NCI-H1092 (cell line): Measurements from ENCODE around the gene CDK5.

Experiments
- DNase-seq: peaks from one replicate; lab custom pipeline; 2025; lab: John Stamatoyannopoulos, UW

The CDK5 gene

GRCh38 chr7:151086802-151087244 is 29.1 kb upstream of the CDK5 start:
- no peak for DNase-seq

- DNase-seq: peak; percentile 77
These were observed 28.3 kb upstream of the CDK5 start, which contains the start of gene AGAP3 for GRCh38 chr7:151085691-151086620. Gene AGAP3, plus strand, starts transcription at chr7:151086475. Its CDS starts 267 bp downstream, at chr7:151086742.

- no peak for DNase-seq
These were observed 27.6 kb upstream of the CDK5 start for GRCh38 chr7:151085329-151085690.

- no peak for DNase-seq
These were observed 26.1 kb upstream of the CDK5 start for GRCh38 chr7:151083824-151084160.

GRCh38 chr7:151083071-151083823 is 25.6 kb upstream of the CDK5 start, which contains the start of gene TMUB1:
Gene TMUB1, minus strand, starts transcription at chr7:151083493. Its CDS starts 930 bp downstream, at chr7:151082563.
- peak; percentile 61 for DNase-seq

GRCh38 chr7:151082141-151083070 is 24.7 kb upstream of the CDK5 start:
- DNase-seq: no peak

GRCh38 chr7:151081170-151082101 is 23.7 kb upstream of the CDK5 start:
- DNase-seq: peak; percentile 23

GRCh38 chr7:151080522-151081169 is 22.9 kb upstream of the CDK5 start, which contains the start of gene FASTK:
Gene FASTK, minus strand, starts transcription at chr7:151080809. Its CDS starts 43 bp downstream, at chr7:151080766.
- peak; percentile 91 for DNase-seq

GRCh38 chr7:151080067-151080521 is 22.4 kb upstream of the CDK5 start:
- no peak for DNase-seq

- DNase-seq: no peak
These were observed 21.7 kb upstream of the CDK5 start for GRCh38 chr7:151079199-151079910.

- no peak for DNase-seq
These were observed 20.7 kb upstream of the CDK5 start for GRCh38 chr7:151078233-151079040.

- no peak for DNase-seq
These were observed 20.1 kb upstream of the CDK5 start for GRCh38 chr7:151077705-151078232.

GRCh38 chr7:151076863-151077704 is 19.4 kb upstream of the CDK5 start:
- DNase-seq: no peak

- no peak for DNase-seq
These were observed 18.3 kb upstream of the CDK5 start for GRCh38 chr7:151075978-151076426.

- DNase-seq: no peak
These were observed 17.9 kb upstream of the CDK5 start for GRCh38 chr7:151075662-151075971.

GRCh38 chr7:151074817-151075661 is 17.3 kb upstream of the CDK5 start:
- DNase-seq: no peak
